ENCODE measurements around the gene FADS3. TPM values are rescaled to one million over a fixed set of nuclear protein-coding genes. Genes with fewer than 3 reads are reported as not detected.

Gene FADS3
- total RNA-seq, 4 donors from 2014 or later: 12.7 to 24.7 (median 17.9) TPM

- peaks cover 20% of the 10 kb centered on the region for H3K27me3 ChIP-seq
- H3K27ac ChIP-seq: peak overlapping the region; percentile 87
- DNase-seq (ENCODE audit: low spot score in 2 of 2): peak; percentile 38 to 56
These were observed 30.1 kb upstream of the FADS3 start for GRCh38 chr11:61921446-61921845.

GRCh38 chr11:61919705-61920631 is 28.6 kb upstream of the FADS3 start:
- peak; percentile 70 to 74 for DNase-seq (ENCODE audit: low spot score in 2 of 2)
- 56% methylated on average over 12 of the region's 13 CpGs for WGBS

More at GRCh38 chr11:61921446-61921845, 30.1 kb upstream of the FADS3 start:
- WGBS: 83% methylated on average over 3 of the region's 3 CpGs
- H3K4me3 ChIP-seq: no peak overlapping the region
- no peak for TF ChIP-seq POLR2A (IDR thresholded peaks at IDR 0.05)
- H3K36me3 ChIP-seq: no peaks in the 10 kb centered on the region
- no peaks in the 10 kb centered on the region for H3K9me3 ChIP-seq
- H3K4me1 ChIP-seq: peaks cover 66% of the 10 kb centered on the region

GRCh38 chr11:61918938-61919704 is 27.8 kb upstream of the FADS3 start:
- peaks cover 63% of the 10 kb centered on the region for H3K4me1 ChIP-seq

More at GRCh38 chr11:61919705-61920631, 28.6 kb upstream of the FADS3 start:
- Histone ChIP-seq H3K4me1 (peaks cover 66% of the 10 kb centered on the region), H3K27me3 (peaks cover 23% of the 10 kb centered on the region), H3K27ac (peak overlapping the region; percentile 52), H3K36me3 (no peaks in the 10 kb centered on the region), H3K4me3 (no peak overlapping the region), H3K9me3 (no peaks in the 10 kb centered on the region)
- TF ChIP-seq POLR2A (IDR thresholded peaks at IDR 0.05) (no peak), POLR2AphosphoS5 (IDR thresholded peaks at IDR 0.05) (no peak), CTCF (IDR thresholded peaks at IDR 0.05) (no peak), EP300 (IDR thresholded peaks at IDR 0.05) (no peak)

GRCh38 chr11:61918251-61918937 is 27.0 kb upstream of the FADS3 start:
- 78% methylated on average over 14 of the region's 14 CpGs for WGBS
- TF ChIP-seq POLR2AphosphoS5 (IDR thresholded peaks at IDR 0.05): no peak
- TF ChIP-seq CTCF (IDR thresholded peaks at IDR 0.05): no peak
- no peak for TF ChIP-seq EP300 (IDR thresholded peaks at IDR 0.05)
- no peak for TF ChIP-seq POLR2A (IDR thresholded peaks at IDR 0.05)
- DNase-seq (ENCODE audit: low spot score in 2 of 2): peak in 1 of 2 donors; percentile 76
- Histone ChIP-seq H3K27me3 (peaks cover 23% of the 10 kb centered on the region), H3K36me3 (no peaks in the 10 kb centered on the region), H3K9me3 (no peaks in the 10 kb centered on the region), H3K27ac (peak overlapping the region; percentile 82), H3K4me3 (peak overlapping the region; percentile 79), H3K4me1 (peaks cover 56% of the 10 kb centered on the region)

More at GRCh38 chr11:61918938-61919704, 27.8 kb upstream of the FADS3 start:
- H3K27me3 ChIP-seq: peaks cover 23% of the 10 kb centered on the region
- peak; percentile 89 for DNase-seq (ENCODE audit: low spot score in 2 of 2)
- H3K27ac ChIP-seq: peak overlapping the region; percentile 52
- 52% methylated on average over 4 of the region's 6 CpGs for WGBS
- H3K9me3 ChIP-seq: no peaks in the 10 kb centered on the region
- no peak for TF ChIP-seq CTCF (IDR thresholded peaks at IDR 0.05)
- no peak for TF ChIP-seq POLR2A (IDR thresholded peaks at IDR 0.05)
- no peak for TF ChIP-seq POLR2AphosphoS5 (IDR thresholded peaks at IDR 0.05)
- no peak for TF ChIP-seq EP300 (IDR thresholded peaks at IDR 0.05)
- H3K4me3 ChIP-seq: no peak overlapping the region
- H3K36me3 ChIP-seq: no peaks in the 10 kb centered on the region

GRCh38 chr11:61917334-61918109 is 26.2 kb upstream of the FADS3 start, which contains the start of gene RAB3IL1:
TSS of gene RAB3IL1 (minus strand) at chr11:61917566. CDS start at chr11:61917367, 199 bp downstream.
- TF ChIP-seq POLR2A (IDR thresholded peaks at IDR 0.05) (peak in 1 of 2 donors; percentile 59), POLR2AphosphoS5 (IDR thresholded peaks at IDR 0.05) (no peak)
- Histone ChIP-seq H3K4me3 (peak within 1 kb of the TSS; percentile 79), H3K27ac (peak within 1 kb of the TSS; percentile 82), H3K4me1 (peaks cover 52% of the 10 kb centered on the region), H3K36me3 (no peaks in the 10 kb centered on the region), H3K27me3 (peaks cover 23% of the 10 kb centered on the region), H3K9me3 (no peaks in the 10 kb centered on the region)
- 4% methylated on average over 13 of the region's 74 CpGs for WGBS
- DNase-seq (ENCODE audit: low spot score in 2 of 2): peak; percentile 86 to 88
